H1 (cell line): ENCODE measurements around the gene REELD1. TPM values are rescaled to one million over a fixed set of nuclear protein-coding genes. Genes with fewer than 3 reads are reported as not detected.

Source experiments
- CEBPB ChIP-seq: IDR thresholded peaks from 2 replicates; pipeline ENCODE4 v1.6.1; 2012; ENCODE audit warnings: low read depth, low read length
- CHD1 ChIP-seq: IDR thresholded peaks from 2 replicates; pipeline ENCODE4 v1.6.1; 2012; ENCODE audit warnings: low read depth, low read length, improper control_type of control experiment
- CHD7 ChIP-seq: fragments of 300-600 bp; sonication (generic); IDR thresholded peaks from 2 replicates; pipeline ENCODE4 v1.7.1; 2012; ENCODE audit warnings: low read length, moderate library complexity, mild to moderate bottlenecking, inconsistent platforms; ENCODE audit not compliant: insufficient replicate concordance
- GTF2F1 ChIP-seq: IDR thresholded peaks from 2 replicates; pipeline ENCODE4 v1.6.1; 2012; ENCODE audit warnings: low read depth, low read length, improper control_type of control experiment, borderline replicate concordance
- JUND ChIP-seq: IDR thresholded peaks from 2 replicates; pipeline ENCODE4 v1.6.1; 2011; ENCODE audit warnings: mild to moderate bottlenecking, improper control_type of control experiment, low read length
- RBBP5 ChIP-seq: IDR thresholded peaks from 2 replicates; pipeline ENCODE4 v1.7.1; 2012; ENCODE audit warnings: low read depth, mild to moderate bottlenecking, inconsistent platforms, low read length, moderate library complexity, borderline replicate concordance
- SP4 ChIP-seq: IDR thresholded peaks from 2 replicates; pipeline ENCODE4 v1.6.1; 2012; ENCODE audit warnings: low read length, inconsistent platforms
- TAF1 ChIP-seq: IDR thresholded peaks from 2 replicates; pipeline ENCODE4 v1.6.1; 2011; ENCODE audit warnings: mild to moderate bottlenecking, low read depth, low read length
- YY1 ChIP-seq: IDR thresholded peaks from 2 replicates; pipeline ENCODE4 v1.6.1; 2011; ENCODE audit warnings: low read depth, mild to moderate bottlenecking, low read length
- polyA plus RNA-seq, 7 experiments: library from polyadenylated mRNA; depleted of rRNA in 3 of 7; stranded (reverse) in 5 of 7; unstranded in 2 of 7; fragments of >200 nt in 5 of 7; fragments of 200-250 nt in 2 of 7; gene quantifications; 1 replicate in 5 of 7; 2 replicates in 1 of 7; 4 replicates in 1 of 7; pipeline versions ENCODE4 v1.2.1 to v1.2.3, GENCODE V29; 2011 to 2013; ENCODE audit warnings: missing spikeins in 2 of 7, mixed read lengths in 2 of 7
- total RNA-seq: library from RNA; stranded (reverse); fragmentation: NEBNext Ultra II Directional; extraction: Animal tissue kit (Norgen Biotek cat#: 25700); gene quantifications from 2 replicates; pipeline ENCODE4 v1.2.1, GENCODE V29; 2021

Gene REELD1
- total and polyA plus RNA-seq, 2 of the 8 experiments (the other 6 are each of a cell fraction or from before 2014, with no cell fraction given) = 0.03 TPM; not detected in 1

- TF ChIP-seq YY1 (no peak), CHD1 (no peak), RBBP5 (peak; percentile 96; the same call in 1 of the 2 replicates), CEBPB (no peak), JUND (no peak), CHD7 (no peak), SP4 (no peak), GTF2F1 (peak; percentile 36; the same call in 1 of the 2 replicates), TAF1 (peak; percentile 81)
Measured at GRCh38 chr4:146175541-146176453, 38.5 kb upstream of the REELD1 start, which contains the start of gene LSM6 (continued).
